AG04450 (cell line): Measurements from ENCODE around the gene MYL5. TPM values are rescaled to one million over a fixed set of nuclear protein-coding genes. Genes with fewer than 3 reads are reported as not detected.
"Not testable (repeated sequence)": the region's sequence is repeated elsewhere in the genome, so short reads cannot be mapped to it uniquely, and the experiment has no call there.

Experiments
- CTCF ChIA-PET: fragments of 300-600, 350-600 bp; formaldehyde crosslinking; extraction: SDS; loops from one replicate; lab custom pipeline; 2022; ENCODE audit warnings: antibody characterized with exemption, inconsistent platforms; lab: Charles Lee
- POLR2A ChIA-PET: fragments of 350-600 bp; formaldehyde crosslinking; extraction: SDS; loops from one replicate; lab custom pipeline; 2021; ENCODE audit warnings: antibody characterized with exemption, inconsistent platforms; lab: Yijun Ruan, JAX
- DNase-seq: peaks from one replicate; pipeline ENCODE4 v3.0.0-alpha.2; 2011; ENCODE audit warnings: low read depth, low spot score
- H3K27ac ChIP-seq: one replicate; pipeline ENCODE4 v1.5.1; 2012; ENCODE audit warnings: low read depth, low read length, control low read depth
- H3K27me3 ChIP-seq: one replicate; pipeline ENCODE4 v1.6.0; 2012; ENCODE audit warnings: low read length; ENCODE audit not compliant: control insufficient read depth, insufficient read depth
- H3K4me3 ChIP-seq: 2 replicates; pipeline ENCODE4 v1.5.1; 2011; ENCODE audit warnings: mild to moderate bottlenecking, low read depth, low read length, control low read depth
- H3K9me3 ChIP-seq: 2 replicates; pipeline ENCODE4 v1.5.1; 2012; ENCODE audit warnings: low read length; ENCODE audit not compliant: control insufficient read depth, insufficient read depth
- polyA plus RNA-seq: library from polyadenylated mRNA; depleted of rRNA; stranded (reverse); fragments of >200 nt; gene quantifications from 2 replicates; pipeline ENCODE4 v1.2.3, GENCODE V29; 2011
- TF ChIP-seq, protein P1 (sequence below): IDR thresholded peaks from 2 replicates; pipeline ENCODE4 v1.5.1; 2011; ENCODE audit warnings: low read depth, low read length, control low read depth, inconsistent platforms

Gene MYL5
- polyA plus RNA-seq, 1 experiment = 12.3 TPM

DNA sequence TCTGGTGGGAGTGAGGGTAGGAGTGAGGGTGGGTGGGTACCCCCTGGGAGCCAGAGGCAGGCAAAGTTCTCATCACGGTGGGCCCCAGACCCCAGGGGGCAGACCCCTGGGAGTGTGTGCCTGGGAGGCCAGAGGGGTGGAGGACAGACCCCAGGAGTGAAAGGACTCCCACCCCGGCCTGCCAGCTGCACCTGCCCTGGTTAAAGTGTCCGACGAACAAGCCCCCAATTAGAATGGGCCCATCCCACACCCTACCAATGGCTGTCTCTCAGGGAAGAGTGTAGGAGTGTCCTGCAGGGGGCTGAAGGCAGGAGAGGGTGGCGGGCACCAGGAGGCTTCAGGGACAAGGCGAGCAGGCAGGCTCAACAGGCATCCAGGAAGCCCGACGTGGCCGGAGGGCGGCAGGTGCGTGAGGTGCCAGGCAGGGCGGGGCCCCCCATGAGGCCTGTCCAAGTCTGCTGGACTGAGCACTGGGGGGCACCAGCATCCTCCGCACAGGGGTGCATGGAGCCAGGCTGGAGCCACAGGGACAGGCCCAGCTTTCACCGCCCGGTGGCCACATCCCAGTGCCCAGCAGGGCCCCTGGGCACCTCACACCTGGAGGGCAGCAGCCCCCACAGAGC is 40.3 kb upstream of the MYL5 start:
- Histone ChIP-seq H3K27me3 (no peaks in the 10 kb centered on the region), H3K27ac (no peak overlapping the region), H3K4me3 (no peak overlapping the region), H3K9me3 (peaks cover 74% of the 10 kb centered on the region)
- POLR2A ChIA-PET = no interaction called here
- TF ChIP-seq, protein P1, sequence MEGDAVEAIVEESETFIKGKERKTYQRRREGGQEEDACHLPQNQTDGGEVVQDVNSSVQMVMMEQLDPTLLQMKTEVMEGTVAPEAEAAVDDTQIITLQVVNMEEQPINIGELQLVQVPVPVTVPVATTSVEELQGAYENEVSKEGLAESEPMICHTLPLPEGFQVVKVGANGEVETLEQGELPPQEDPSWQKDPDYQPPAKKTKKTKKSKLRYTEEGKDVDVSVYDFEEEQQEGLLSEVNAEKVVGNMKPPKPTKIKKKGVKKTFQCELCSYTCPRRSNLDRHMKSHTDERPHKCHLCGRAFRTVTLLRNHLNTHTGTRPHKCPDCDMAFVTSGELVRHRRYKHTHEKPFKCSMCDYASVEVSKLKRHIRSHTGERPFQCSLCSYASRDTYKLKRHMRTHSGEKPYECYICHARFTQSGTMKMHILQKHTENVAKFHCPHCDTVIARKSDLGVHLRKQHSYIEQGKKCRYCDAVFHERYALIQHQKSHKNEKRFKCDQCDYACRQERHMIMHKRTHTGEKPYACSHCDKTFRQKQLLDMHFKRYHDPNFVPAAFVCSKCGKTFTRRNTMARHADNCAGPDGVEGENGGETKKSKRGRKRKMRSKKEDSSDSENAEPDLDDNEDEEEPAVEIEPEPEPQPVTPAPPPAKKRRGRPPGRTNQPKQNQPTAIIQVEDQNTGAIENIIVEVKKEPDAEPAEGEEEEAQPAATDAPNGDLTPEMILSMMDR = no peak
- CTCF ChIA-PET = no interaction called here
- DNase-seq = no peak

DNA sequence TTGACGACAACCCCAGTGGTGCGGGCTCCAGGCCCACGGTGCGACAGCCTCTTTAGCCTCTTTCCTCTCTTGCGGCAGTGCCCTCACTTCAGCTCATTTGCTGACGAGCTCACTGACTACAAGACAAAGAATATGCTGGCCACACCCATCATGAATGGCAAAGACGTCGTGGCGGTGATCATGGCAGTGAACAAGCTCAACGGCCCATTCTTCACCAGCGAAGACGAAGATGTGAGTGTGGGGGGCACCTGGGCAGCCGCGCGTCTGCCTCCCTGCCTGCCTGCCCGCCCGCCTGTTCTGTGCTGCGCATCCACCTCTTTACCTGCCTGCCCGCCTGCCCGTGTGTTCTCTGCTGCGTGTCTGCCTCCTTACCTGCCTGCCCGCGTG is 39.8 kb upstream of the MYL5 start:
- ChIA-PET POLR2A (no interaction called here), CTCF (no interaction called here)
- Histone ChIP-seq H3K27me3 (no peaks in the 10 kb centered on the region), H3K9me3 (peaks cover 69% of the 10 kb centered on the region), H3K4me3 (no peak overlapping the region), H3K27ac (no peak overlapping the region)
- TF ChIP-seq, protein P1 = no peak
- no peak for DNase-seq

DNA sequence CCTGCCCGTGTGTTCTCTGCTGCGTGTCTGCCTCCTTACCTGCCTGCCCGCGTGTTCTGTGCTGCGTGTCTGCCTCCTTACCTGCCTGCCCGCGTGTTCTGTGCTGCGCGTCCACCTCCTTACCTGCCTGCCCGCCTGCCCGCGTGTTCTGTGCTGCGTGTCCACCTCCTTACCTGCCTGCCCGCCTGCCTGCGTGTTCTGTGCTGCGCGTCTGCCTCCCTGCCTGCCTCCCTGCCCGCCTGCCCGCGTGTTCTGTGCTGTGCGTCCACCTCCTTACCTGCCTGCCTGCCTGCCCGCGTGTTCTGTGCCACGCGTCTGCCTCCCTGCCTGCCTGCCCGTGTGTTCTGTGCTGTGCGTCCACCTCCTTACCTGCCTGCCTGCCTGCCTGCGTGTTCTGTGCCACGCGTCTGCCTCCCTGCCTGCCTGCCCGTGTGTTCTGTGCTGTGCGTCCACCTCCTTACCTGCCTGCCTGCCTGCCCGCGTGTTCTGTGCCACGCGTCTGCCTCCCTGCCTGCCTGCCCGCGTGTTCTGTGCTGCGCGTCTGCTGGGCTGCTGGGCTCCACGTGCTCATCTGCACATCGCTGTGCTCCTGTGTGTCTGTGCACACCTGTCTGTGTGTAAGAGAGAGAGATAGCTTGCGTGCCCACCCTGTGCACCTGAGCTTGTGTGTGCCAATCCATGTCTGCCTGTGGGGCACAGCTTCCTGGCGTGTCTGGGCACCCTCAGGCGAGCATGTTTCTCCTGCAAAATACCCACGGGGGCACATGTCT is 39.1 kb upstream of the MYL5 start:
- POLR2A ChIA-PET, H3K27ac ChIP-seq, CTCF ChIA-PET, H3K4me3 ChIP-seq, DNase-seq, H3K27me3 ChIP-seq: not testable (repeated sequence)
- H3K9me3 ChIP-seq = peaks cover 62% of the 10 kb centered on the region

DNA sequence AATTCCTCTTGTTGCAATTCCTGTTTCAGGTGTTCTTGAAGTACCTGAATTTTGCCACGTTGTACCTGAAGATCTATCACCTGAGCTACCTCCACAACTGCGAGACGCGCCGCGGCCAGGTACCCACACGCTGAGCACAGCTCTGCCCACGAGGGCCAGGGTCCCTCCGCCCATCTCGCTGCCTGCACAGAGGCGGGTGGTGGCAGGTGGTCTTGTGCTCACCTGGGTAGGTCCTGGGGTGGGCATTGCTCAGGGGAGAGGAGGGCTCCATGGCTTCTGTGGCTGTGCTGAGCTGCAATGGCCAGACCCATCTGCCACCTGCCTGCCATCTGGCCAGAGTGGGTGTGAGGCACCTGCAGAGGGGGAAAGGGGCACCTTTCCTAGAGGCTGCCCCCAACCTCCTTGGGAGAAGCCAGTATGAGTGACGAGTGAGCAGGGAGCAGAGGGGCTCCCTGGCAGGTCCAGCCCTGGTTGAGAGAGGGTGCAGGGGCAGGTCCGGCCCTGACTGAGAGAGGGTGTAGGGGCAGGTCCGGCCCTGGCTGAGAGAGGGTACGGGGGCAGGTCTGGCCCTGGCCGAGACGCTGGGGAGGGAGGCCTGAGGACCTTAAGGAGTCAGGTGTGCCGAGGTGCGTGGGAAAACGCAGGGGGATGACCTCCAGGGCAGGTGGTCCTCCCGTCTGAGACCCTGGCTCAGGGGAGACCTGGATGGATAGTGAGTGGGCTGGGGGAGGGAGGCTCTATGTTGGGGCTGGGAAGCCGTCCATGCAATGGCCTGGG is 38.3 kb upstream of the MYL5 start:
- H3K4me3 ChIP-seq = no peak overlapping the region
- ChIA-PET POLR2A (no interaction called here), CTCF (no interaction called here)
- no peaks in the 10 kb centered on the region for H3K27me3 ChIP-seq
- TF ChIP-seq, protein P1 = no peak
- no peak for DNase-seq
- no peak overlapping the region for H3K27ac ChIP-seq
- H3K9me3 ChIP-seq = peaks cover 56% of the 10 kb centered on the region

DNA sequence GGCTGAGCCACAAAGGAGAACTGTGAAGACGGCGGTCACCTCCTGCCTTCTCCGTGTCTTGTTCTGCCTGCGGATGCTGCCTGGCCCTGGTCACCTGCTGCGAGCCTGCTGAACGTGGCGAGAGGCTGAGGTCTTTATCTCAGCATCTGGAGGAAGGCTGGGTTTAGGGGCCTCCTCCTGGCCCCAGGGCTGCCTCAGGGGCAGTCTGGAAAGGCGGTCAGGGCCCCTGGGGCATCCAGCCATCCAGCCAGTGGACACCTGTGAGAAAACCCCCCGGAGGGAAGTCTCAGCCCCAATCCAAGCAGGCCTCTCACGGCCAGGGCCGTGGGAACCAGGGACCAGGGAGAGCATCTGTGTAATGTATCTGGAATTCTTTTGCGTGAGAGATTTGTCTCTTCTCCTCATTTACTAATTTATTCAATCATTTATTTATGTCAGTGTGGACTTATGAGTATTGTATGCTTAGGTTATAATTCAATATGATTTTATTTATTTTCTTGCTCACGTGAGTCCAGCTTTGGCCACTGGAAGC is 37.6 kb upstream of the MYL5 start:
- ChIA-PET POLR2A (no interaction called here), CTCF (no interaction called here)
- Histone ChIP-seq H3K9me3 (peaks cover 59% of the 10 kb centered on the region), H3K27me3 (no peaks in the 10 kb centered on the region), H3K27ac (no peak overlapping the region), H3K4me3 (no peak overlapping the region)
- DNase-seq = no peak
- TF ChIP-seq, protein P1 = no peak
